ENCODE measurements around the gene EIF5A. TPM values are rescaled to one million over a fixed set of nuclear protein-coding genes. Genes with fewer than 3 reads are reported as not detected.
"Not testable (repeated sequence)": the region's sequence is repeated elsewhere in the genome, so short reads cannot be mapped to it uniquely, and the experiment has no call there.

The EIF5A gene
- total and polyA plus RNA-seq, 12 donors: 197 to 716 (median 267) TPM

DNA sequence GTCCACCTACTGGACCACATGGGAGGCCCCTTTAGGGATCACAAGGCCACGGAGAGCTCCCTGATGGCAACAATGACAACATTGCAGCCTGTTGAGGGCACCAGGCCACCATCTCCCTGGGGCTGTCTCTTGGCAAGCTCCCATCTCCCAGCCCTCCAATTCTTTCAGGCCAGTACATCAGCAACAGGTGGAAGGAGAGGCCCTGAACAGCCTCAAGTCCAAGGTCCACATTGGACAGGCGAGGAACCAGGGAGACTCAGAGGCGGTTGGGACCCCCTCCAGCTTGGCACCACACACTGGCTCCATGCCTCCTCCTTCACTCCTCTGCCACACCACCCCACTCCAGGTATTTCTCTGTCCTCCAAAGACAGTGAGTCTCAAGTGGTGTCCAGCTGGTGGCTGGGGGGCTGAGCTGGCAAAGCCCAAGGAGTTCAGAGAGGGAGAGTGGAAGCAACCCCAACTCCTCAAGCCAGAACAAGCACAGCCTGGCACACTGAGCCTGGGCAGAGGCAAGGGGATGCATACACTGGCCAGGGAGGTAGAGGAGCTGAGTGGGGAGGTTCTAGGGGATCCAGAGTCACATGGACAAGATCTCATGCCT, 27.6 kb downstream of the EIF5A start:
- H3K4me1 ChIP-seq: peaks cover 0 to 34% (median 7%) of the 10 kb centered on the region in 9 donors
- H3K27ac ChIP-seq: no peak overlapping the region
- 89 to 93% methylated on average over 3 of the region's 3 CpGs for WGBS, 2 donors
- H3K4me3 ChIP-seq: no peak overlapping the region
- H3K27me3 ChIP-seq: peaks cover 0 to 45% (median 23%) of the 10 kb centered on the region in 7 donors
- TF ChIP-seq, protein P1, sequence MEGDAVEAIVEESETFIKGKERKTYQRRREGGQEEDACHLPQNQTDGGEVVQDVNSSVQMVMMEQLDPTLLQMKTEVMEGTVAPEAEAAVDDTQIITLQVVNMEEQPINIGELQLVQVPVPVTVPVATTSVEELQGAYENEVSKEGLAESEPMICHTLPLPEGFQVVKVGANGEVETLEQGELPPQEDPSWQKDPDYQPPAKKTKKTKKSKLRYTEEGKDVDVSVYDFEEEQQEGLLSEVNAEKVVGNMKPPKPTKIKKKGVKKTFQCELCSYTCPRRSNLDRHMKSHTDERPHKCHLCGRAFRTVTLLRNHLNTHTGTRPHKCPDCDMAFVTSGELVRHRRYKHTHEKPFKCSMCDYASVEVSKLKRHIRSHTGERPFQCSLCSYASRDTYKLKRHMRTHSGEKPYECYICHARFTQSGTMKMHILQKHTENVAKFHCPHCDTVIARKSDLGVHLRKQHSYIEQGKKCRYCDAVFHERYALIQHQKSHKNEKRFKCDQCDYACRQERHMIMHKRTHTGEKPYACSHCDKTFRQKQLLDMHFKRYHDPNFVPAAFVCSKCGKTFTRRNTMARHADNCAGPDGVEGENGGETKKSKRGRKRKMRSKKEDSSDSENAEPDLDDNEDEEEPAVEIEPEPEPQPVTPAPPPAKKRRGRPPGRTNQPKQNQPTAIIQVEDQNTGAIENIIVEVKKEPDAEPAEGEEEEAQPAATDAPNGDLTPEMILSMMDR (IDR thresholded peaks at IDR 0.05): no peak
- H3K36me3 ChIP-seq: peaks cover 0 to 10% (median 0%) of the 10 kb centered on the region in 9 donors
- intact Hi-C loops (cut with DNase I): no loop called here
- ATAC-seq: no peak
- DNase-seq: no peak
- H3K9me3 ChIP-seq: no peaks in the 10 kb centered on the region

DNA sequence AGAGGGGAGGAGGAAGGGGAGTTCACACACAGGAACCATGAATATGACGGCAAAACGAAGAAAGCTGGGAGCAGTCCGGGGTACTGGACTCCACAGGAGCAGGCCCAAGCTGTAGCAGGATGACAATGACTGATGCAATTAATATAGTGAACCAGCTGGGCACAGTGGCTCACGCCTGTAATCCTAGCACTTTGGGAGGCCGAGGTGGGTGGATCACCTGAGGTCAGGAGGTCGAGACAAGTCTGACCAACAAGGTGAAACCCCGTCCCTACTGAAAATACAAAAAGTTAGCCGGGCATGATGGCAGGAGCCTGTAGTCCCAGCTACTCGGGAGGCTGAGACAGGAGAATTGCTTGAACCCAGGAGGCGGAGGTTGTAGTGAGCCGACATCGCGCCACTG, 28.3 kb downstream of the EIF5A start:
- 88 to 90% methylated on average over 13 of the region's 13 CpGs for WGBS, 2 donors
- peak overlapping the region in 1 of 10 donors; percentile 90 for H3K27ac ChIP-seq
- H3K4me1 ChIP-seq: peaks cover 0 to 32% (median 0%) of the 10 kb centered on the region in 9 donors
- H3K36me3 ChIP-seq: peaks cover 0 to 17% (median 0%) of the 10 kb centered on the region in 9 donors
- intact Hi-C loops (cut with DNase I); DNase-seq; ATAC-seq; H3K4me3 ChIP-seq; H3K9me3 ChIP-seq: not testable (repeated sequence)
- peaks cover 0 to 46% (median 24%) of the 10 kb centered on the region in 7 donors for H3K27me3 ChIP-seq

DNA sequence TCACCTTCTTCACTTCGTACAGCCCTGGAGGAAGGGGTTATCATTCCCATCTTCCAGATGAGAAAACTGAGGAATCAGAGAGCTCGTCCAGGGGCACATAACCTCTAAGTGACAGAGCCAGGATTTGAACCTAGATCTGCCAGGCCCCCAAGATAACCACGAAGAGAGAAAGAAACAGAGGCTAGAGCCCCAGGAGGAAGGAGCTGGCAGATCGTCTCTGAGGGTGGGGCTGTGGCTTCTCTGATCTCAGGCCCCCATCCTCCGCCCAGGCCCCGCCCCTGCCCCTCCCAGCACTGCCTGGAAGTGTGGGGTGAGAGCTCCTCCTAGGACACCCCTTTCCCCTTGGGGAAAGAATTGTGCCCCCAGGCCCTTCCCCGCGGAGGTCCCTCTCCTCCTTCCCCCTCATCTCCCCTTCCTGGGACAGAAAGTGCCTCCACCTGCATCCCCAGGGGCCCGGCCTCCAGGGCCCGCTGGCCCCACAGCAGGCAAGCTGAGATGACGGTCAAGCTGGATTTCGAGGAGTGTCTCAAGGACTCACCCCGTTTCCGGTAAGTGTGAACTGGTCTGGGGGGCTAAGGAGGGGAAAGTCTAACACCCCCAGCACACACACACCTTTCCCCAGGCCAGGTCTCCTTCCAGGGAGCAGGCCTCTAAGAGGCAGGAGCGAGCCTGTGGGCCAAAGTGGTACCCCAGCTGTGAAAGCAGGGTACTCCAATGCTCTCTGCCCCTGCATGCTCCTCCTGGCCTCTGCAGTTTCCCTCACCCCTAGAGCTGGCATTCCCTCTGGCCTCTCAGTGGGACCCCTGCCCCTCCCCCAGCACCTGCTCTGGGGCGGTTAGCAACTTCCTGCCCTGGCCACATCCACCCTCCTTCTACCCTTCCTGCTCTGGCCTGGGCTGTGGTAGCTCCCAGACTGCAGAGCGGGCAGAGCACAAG, 29.1 kb downstream of the EIF5A start, which contains the start of gene ACAP1:
Gene ACAP1 (plus strand): TSS at position 290 of the 936 bp plus-strand sequence. CDS start 206 bp downstream, at position 496.
- H3K4me1 ChIP-seq: peaks cover 0 to 31% (median 0%) of the 10 kb centered on the region in 9 donors
- H3K9me3 ChIP-seq: no peaks in the 10 kb centered on the region
- no peak for DNase-seq
- intact Hi-C loops (cut with DNase I): no loop called here
- TF ChIP-seq, protein P1 (IDR thresholded peaks at IDR 0.05): no peak
- peak in 6 of 8 donors; percentile 29 to 74 (median 56) for ATAC-seq
- peaks cover 0 to 25% (median 0%) of the 10 kb centered on the region in 9 donors for H3K36me3 ChIP-seq
- H3K27ac ChIP-seq: peak within 1 kb of the TSS in 2 of 10 donors; percentile 44 to 90
- WGBS, 2 donors: 47 to 51% methylated on average over 17 of the region's 17 CpGs
- H3K27me3 ChIP-seq: peaks cover 0 to 52% (median 28%) of the 10 kb centered on the region in 7 donors
- peak within 1 kb of the TSS in 4 of 10 donors; percentile 13 to 61 (median 17) for H3K4me3 ChIP-seq

DNA sequence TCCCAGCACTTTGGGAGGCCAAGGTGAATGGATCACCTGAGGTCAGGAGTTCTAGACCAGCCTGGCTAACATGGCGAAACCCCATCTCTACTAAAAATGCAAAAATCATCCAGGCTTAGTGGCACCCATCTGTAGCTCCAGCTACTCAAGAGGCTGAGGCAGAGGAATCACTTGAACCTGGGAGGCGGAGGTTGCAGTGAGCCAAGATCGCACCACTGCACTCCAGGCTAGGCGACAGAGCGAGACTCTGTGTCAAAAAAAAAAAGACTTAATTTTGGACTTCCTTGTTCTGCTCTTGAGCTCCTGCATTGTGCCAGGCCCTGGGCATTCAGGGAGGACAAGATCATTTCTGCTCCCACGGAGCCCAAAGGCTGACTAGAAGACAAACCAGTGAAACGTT, 30.2 kb downstream of the EIF5A start:
- H3K36me3 ChIP-seq: peaks cover 0 to 36% (median 0%) of the 10 kb centered on the region in 9 donors
- H3K27me3 ChIP-seq: peaks cover 0 to 63% (median 28%) of the 10 kb centered on the region in 7 donors
- H3K9me3 ChIP-seq; ATAC-seq; intact Hi-C loops (cut with DNase I); DNase-seq: not testable (repeated sequence)
- peak overlapping the region in 1 of 10 donors; percentile 61 for H3K4me3 ChIP-seq
- peaks cover 0 to 24% (median 0%) of the 10 kb centered on the region in 9 donors for H3K4me1 ChIP-seq
- H3K27ac ChIP-seq: peak overlapping the region in 1 of 10 donors; percentile 90
- whole genome bisulfite sequencing, 2 donors: 78 to 86% methylated on average over 7 of the region's 7 CpGs

DNA sequence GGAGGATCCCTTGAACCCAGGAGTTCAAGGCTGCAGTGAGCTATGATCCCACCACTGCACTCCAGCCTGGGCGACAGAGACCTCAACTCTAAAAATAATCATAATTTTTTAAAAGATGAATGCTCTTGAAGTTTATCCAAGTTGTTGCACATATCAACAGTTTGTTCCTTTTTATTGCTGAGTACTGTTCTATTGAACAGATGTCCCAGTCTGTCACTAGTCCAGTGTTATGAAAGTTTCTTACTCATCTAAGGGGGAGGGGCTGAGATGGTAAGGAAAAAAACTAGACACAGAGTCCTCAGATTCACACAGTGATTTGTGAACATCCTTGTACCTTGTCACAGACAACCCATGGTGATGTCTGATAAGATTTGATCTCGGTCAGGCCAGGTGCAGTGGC, 32.8 kb downstream of the EIF5A start:
- WGBS, 2 donors: 80% methylated on average over 2 of the region's 2 CpGs
- Histone ChIP-seq H3K4me1 (peaks cover 0 to 24% (median 0%) of the 10 kb centered on the region in 9 donors), H3K4me3 (no peak overlapping the region), H3K36me3 (peaks cover 0 to 49% (median 0%) of the 10 kb centered on the region in 9 donors), H3K27me3 (peaks cover 0 to 63% (median 18%) of the 10 kb centered on the region in 7 donors), H3K9me3 (no peaks in the 10 kb centered on the region), H3K27ac (no peak overlapping the region)
- DNase-seq (no peak), ATAC-seq (no peak)
- TF ChIP-seq, protein P1 (IDR thresholded peaks at IDR 0.05): no peak
- intact Hi-C loops (cut with DNase I): no loop called here

Data from heart right ventricle (tissue), 16 donors.